ENCODE data around the gene PDLIM5.

- TF ChIP-seq CTCF (conservative IDR thresholded peaks at IDR 0.05 in 1 of 2, IDR thresholded peaks at IDR 0.05 in 1 of 2; ENCODE audit: extremely low read depth in 1 of 2, insufficient read depth in 1 of 2, low read depth in 1 of 2, low read length in 2 of 2), result no peak
- TF ChIP-seq EZH2 (IDR thresholded peaks at IDR 0.05; ENCODE audit: borderline replicate concordance, low read length), result no peak
Observed at GRCh38 chr4:94673961-94674360, 222.2 kb downstream of the PDLIM5 start.

All from mammary epithelial cell (primary cell).